K562 (cell line): Measurements from ENCODE around the gene CDKN2AIP. TPM values are rescaled to one million over a fixed set of nuclear protein-coding genes. Genes with fewer than 3 reads are reported as not detected.

Experiments used
- ATAC-seq: fragments of 200-7000 bp; cut with Tn5 transposase; 3 replicates; pipeline ENCODE4 v1.9.1; 2020; ENCODE audit warnings: moderate library complexity
- BruUV-seq: library from RNA; stranded (reverse); fragments of 400-500 nt; replicated peaks from 2 replicates; lab custom pipeline; 2021; lab: Mats Ljungman, UMichigan
- CTCF ChIA-PET: fragments of 300-600 bp; formaldehyde crosslinking; extraction: SDS; loops from one replicate; lab custom pipeline; 2021; ENCODE audit warnings: low intra/inter-chr PET ratio; lab: Yijun Ruan, JAX
- POLR2A ChIA-PET: fragments of 300-600, 350-650 bp; sonication (Branson Sonifier 250); formaldehyde crosslinking; extraction: SDS; loops from one replicate; lab custom pipeline; 2021; ENCODE audit warnings: antibody characterized with exemption, inconsistent platforms; lab: Yijun Ruan, JAX
- DNase-seq, 4 experiments: peaks; one replicate each; pipeline versions ENCODE4 v3.0.0 to v3.0.0-alpha.2; 2011 to 2018; ENCODE audit warnings: low spot score in 3 of 4, mixed read lengths in 3 of 4; ENCODE audit errors: extremely low read depth in 1 of 4
- FAIRE-seq: peaks from 2 replicates; lab custom pipeline; 2011; peaks lifted over from hg19 to GRCh38; lab: Jason Lieb, UNC
- H2AFZ ChIP-seq: 2 replicates; pipeline ENCODE4 v1.6.0; 2011; ENCODE audit warnings: low read depth, low read length, control low read depth, inconsistent platforms
- H3K27ac ChIP-seq: fragments of 200-600 bp; 3 replicates; pipeline ENCODE4 v1.8.0; 2011; ENCODE audit warnings: low read depth, mild to moderate bottlenecking, control low read depth, inconsistent platforms, low read length, moderate library complexity, mixed read lengths; ENCODE audit errors: extremely low read depth
- H3K27me3 ChIP-seq, 2 experiments: fragments of 300-600 bp in 1 of 2; 2 replicates in 1 of 2; 3 replicates in 1 of 2; pipeline versions ENCODE4 v1.6.0 to v1.8.0; 2011; ENCODE audit warnings: inconsistent platforms in 2 of 2, low read length in 2 of 2, mild to moderate bottlenecking in 1 of 2, mixed read lengths in 1 of 2, moderate library complexity in 1 of 2; ENCODE audit not compliant: control insufficient read depth in 2 of 2, insufficient read depth in 2 of 2
- H3K36me3 ChIP-seq: fragments of 300-600 bp; 3 replicates; pipeline ENCODE4 v1.8.0; 2011; ENCODE audit warnings: mild to moderate bottlenecking, low read length, inconsistent platforms; ENCODE audit not compliant: control insufficient read depth, insufficient read depth
- H3K4me1 ChIP-seq, 2 experiments: fragments of 200-600 bp in 1 of 2; replicated peaks in 1 of 2; 2 replicates in 1 of 2; 3 replicates in 1 of 2; pipeline versions ENCODE4 v1.5.1 to v1.8.0; 2011; ENCODE audit warnings: inconsistent platforms in 2 of 2, low read length in 2 of 2, mild to moderate bottlenecking in 1 of 2, mixed read lengths in 1 of 2, moderate library complexity in 1 of 2; ENCODE audit not compliant: control insufficient read depth in 2 of 2, insufficient read depth in 2 of 2
- H3K4me2 ChIP-seq: 2 replicates; pipeline ENCODE4 v1.6.1; 2011; ENCODE audit warnings: low read length, control low read depth, inconsistent platforms, mixed read lengths; ENCODE audit not compliant: insufficient read depth
- H3K4me3 ChIP-seq: fragments of 200-600 bp; sonication (generic), shearing (Covaris generic); 2 replicates; pipeline ENCODE4 v1.5.1; 2016; ENCODE audit warnings: control low read depth, inconsistent platforms
- H3K79me2 ChIP-seq: fragments of 200-600 bp; 3 replicates; pipeline ENCODE4 v1.8.0; 2011; ENCODE audit warnings: low read length, inconsistent platforms; ENCODE audit not compliant: control insufficient read depth, insufficient read depth
- H3K9ac ChIP-seq, 2 experiments: 2 replicates each; pipeline versions ENCODE4 v1.6.0 to v1.6.1; 2011; ENCODE audit warnings: low read depth in 2 of 2, low read length in 2 of 2, control low read depth in 1 of 2, inconsistent platforms in 1 of 2, mild to moderate bottlenecking in 1 of 2, mixed read lengths in 1 of 2; ENCODE audit not compliant: insufficient read depth in 1 of 2
- H3K9me1 ChIP-seq: one replicate; pipeline ENCODE4 v1.6.0; 2011; ENCODE audit warnings: inconsistent platforms, mild to moderate bottlenecking, low read length, moderate library complexity; ENCODE audit not compliant: control insufficient read depth, insufficient read depth
- H3K9me3 ChIP-seq: replicated peaks from 2 replicates; pipeline ENCODE4 v1.5.1; 2011; ENCODE audit warnings: low read depth, low read length, inconsistent platforms; ENCODE audit not compliant: control insufficient read depth, insufficient read depth
- H4K20me1 ChIP-seq: replicated peaks from 2 replicates; pipeline ENCODE4 v1.6.1; 2011; ENCODE audit warnings: low read length, inconsistent platforms, mixed read lengths; ENCODE audit not compliant: control insufficient read depth, insufficient read depth
- FOXK1 ChIP-seq: sonication (generic); formaldehyde crosslinking; IDR thresholded peaks from 2 replicates; pipeline ENCODE4 v1.8.0; 2022; ENCODE audit warnings: missing genetic modification reagents, mild to moderate bottlenecking, borderline replicate concordance
- MBD1 ChIP-seq: fragments of 250-450 bp; sonication (Bioruptor Pico); IDR thresholded peaks from 2 replicates; pipeline ENCODE4 v1.8.0; 2022; ENCODE audit warnings: inconsistent platforms
- MTF1 ChIP-seq: fragments of 250-450 bp; sonication (Bioruptor Pico); IDR thresholded peaks from 2 replicates; pipeline ENCODE4 v1.9.0; 2021; ENCODE audit warnings: moderate library complexity, mild to moderate bottlenecking, inconsistent platforms, borderline replicate concordance
- PRMT5 ChIP-seq: sonication (generic); formaldehyde crosslinking; IDR thresholded peaks from 2 replicates; pipeline ENCODE4 v1.5.0; 2020; ENCODE audit warnings: missing genetic modification reagents
- SAFB2 ChIP-seq: fragments of 200-400 bp; formaldehyde crosslinking; IDR thresholded peaks from 2 replicates; pipeline ENCODE4 v1.6.1; 2018; ENCODE audit warnings: borderline replicate concordance, low read length, low read depth, moderate library complexity; ENCODE audit not compliant: severe bottlenecking
- SMAD2 ChIP-seq: fragments of 150-350 bp; IDR thresholded peaks from 2 replicates; pipeline ENCODE4 v1.6.1; 2014; ENCODE audit warnings: low read depth, mild to moderate bottlenecking, low read length
- TRIM24 ChIP-seq, 2 experiments: fragments of 450-650 bp; IDR thresholded peaks; 2 replicates each; pipeline ENCODE4 v1.6.1; 2016
- ZNF134 ChIP-seq: fragments of 250-450 bp; sonication (Bioruptor Pico); conservative IDR thresholded peaks from 2 replicates; pipeline ENCODE4 v1.4.0; 2020
- ZNF347 ChIP-seq: fragments of 450-650 bp; formaldehyde crosslinking; IDR thresholded peaks from 2 replicates; pipeline ENCODE4 v1.4.0; 2020; ENCODE audit warnings: low read depth, mild to moderate bottlenecking, moderate library complexity
- ZNF431 ChIP-seq: sonication (generic); formaldehyde crosslinking; IDR thresholded peaks from 2 replicates; pipeline ENCODE4 v1.8.0; 2022; ENCODE audit warnings: mild to moderate bottlenecking, missing genetic modification reagents
- WGBS: fragments of 100-300 bp; shearing (Covaris generic); methylation state at CpG from one replicate; pipeline ENCODE4 v1.1.6; 2016; ENCODE audit warnings: low coverage, mixed read lengths; ENCODE audit not compliant: insufficient coverage; ENCODE audit errors: missing lambda C conversion rate; 5-methylcytosine and 5-hydroxymethylcytosine counted together
- in situ Hi-C: fragments of 300-500 bp; cut with MboI; formaldehyde crosslinking; loops from 4 replicates; pipeline ENCODE4 v1.15.0; 2018; ENCODE audit warnings: inconsistent platforms, mixed read lengths
- intact Hi-C: fragments of 100-400 bp; cut with micrococcal nuclease; formaldehyde crosslinking; loops from 2 replicates; pipeline ENCODE4 v1.14.2; 2022
- polyA plus RNA-seq, 8 experiments: library from polyadenylated mRNA; depleted of rRNA in 4 of 8; stranded (reverse) in 5 of 8; unstranded in 3 of 8; fragments of >200 nt; fragmentation: Nextera tagmentation in 2 of 8; fragmentation: Illumina TruSeq in 1 of 8; extraction: Ambion mirVana in 2 of 8; extraction: Trizol in 1 of 8; gene quantifications; 2 replicates each; pipeline versions ENCODE4 v1.2.1 to v1.2.3, GENCODE V29; 2011 to 2014; ENCODE audit warnings: inconsistent platforms in 1 of 8, missing spikeins in 1 of 8
- total RNA-seq, 7 experiments: library from RNA; depleted of rRNA in 6 of 7; stranded (reverse); fragments of >200 nt in 6 of 7; fragmentation: Illumina TruSeq in 2 of 7; extraction: Trizol in 2 of 7; gene quantifications; 2 replicates each; pipeline versions ENCODE4 v1.2.1 to v1.2.3, GENCODE V29; 2011 to 2021; ENCODE audit warnings: low replicate concordance in 1 of 7

CDKN2AIP gene
- total and polyA plus RNA-seq, 9 of the 15 experiments (the other 6 are each of a cell fraction or from before 2014, with no cell fraction given) = 5.9 to 22.0 (median 19.7) TPM

- no peak for TF ChIP-seq TRIM24 (IDR thresholded peaks at IDR 0.05)
- no peak for TF ChIP-seq ZNF431
- no peak for TF ChIP-seq PRMT5 (CRISPR knock-in tag)
- no peak for TF ChIP-seq ZNF347
- no peak for TF ChIP-seq ZNF134 (CRISPR knock-in tag)
- no peak for TF ChIP-seq SAFB2
- no peak for TF ChIP-seq SMAD2
- no peak for TF ChIP-seq MTF1 (CRISPR knock-in tag)
- TF ChIP-seq FOXK1 = no peak
- TF ChIP-seq MBD1 (CRISPR knock-in tag) = no peak
- TF ChIP-seq, all 486 proteins: peak for 0
- Histone ChIP-seq H3K4me2 (no peak overlapping the region), H3K36me3 (no peaks in the 10 kb centered on the region), H3K4me3 (no peak overlapping the region), H4K20me1 (no peaks in the 10 kb centered on the region), H2AFZ (no peak overlapping the region), H3K27ac (no peak overlapping the region), H3K9me1 (no peaks in the 10 kb centered on the region), H3K79me2 (no peaks in the 10 kb centered on the region), H3K9me3 (no peaks in the 10 kb centered on the region; the same call in 1 of the 2 replicates), H3K27me3 (no peaks in the 10 kb centered on the region), H3K4me1 (peaks cover 0 to 8% of the 10 kb centered on the region in 2 experiments; a peak in 3 of 5 replicates), H3K9ac (no peak overlapping the region)
- ChIA-PET CTCF (no interaction called here), POLR2A (interaction anchor here (0.7 kb wide), 1 partner anchor 185 kb away, joined by 3 read pairs; no protein-coding TSS in a partner anchor)
- BruUV-seq = no TSS peak
- intact Hi-C loops = no loop called here
- DNase-seq (no peak), ATAC-seq (peak; percentile 33; the same call in 1 of the 3 replicates), FAIRE-seq (no peak)
- in situ Hi-C loops = no loop called here
- 60% methylated on average over 6 of the region's 6 CpGs for WGBS
Measured at GRCh38 chr4:183436417-183436816, 8.0 kb upstream of the CDKN2AIP start.
